Glutamatergic neuron (in vitro differentiated cells): ENCODE results near the gene DICER1. TPM values are rescaled to one million over a fixed set of nuclear protein-coding genes. Genes with fewer than 3 reads are reported as not detected.

ENCODE experiments used
- DNase-seq: peaks from one replicate; pipeline ENCODE4 v3.0.0; 2022
- H3K27ac Mint-ChIP-seq: one replicate; pipeline ENCODE4 v1.8.0; 2020; ENCODE audit warnings: mild to moderate bottlenecking, mixed read lengths, inconsistent platforms; ENCODE audit not compliant: unreplicated experiment
- H3K27me3 Mint-ChIP-seq: one replicate; pipeline ENCODE4 v1.8.0; 2020; ENCODE audit warnings: mild to moderate bottlenecking, moderate library complexity, mixed read lengths, inconsistent platforms; ENCODE audit not compliant: unreplicated experiment
- H3K36me3 Mint-ChIP-seq: one replicate; pipeline ENCODE4 v1.8.0; 2020; ENCODE audit warnings: mild to moderate bottlenecking, mixed read lengths, inconsistent platforms; ENCODE audit not compliant: unreplicated experiment
- H3K4me1 Mint-ChIP-seq: one replicate; pipeline ENCODE4 v1.8.0; 2020; ENCODE audit warnings: mild to moderate bottlenecking, low read depth, mixed read lengths, inconsistent platforms; ENCODE audit not compliant: unreplicated experiment
- H3K4me3 Mint-ChIP-seq: one replicate; pipeline ENCODE4 v1.8.0; 2020; ENCODE audit warnings: mild to moderate bottlenecking, mixed read lengths, inconsistent platforms; ENCODE audit not compliant: unreplicated experiment
- H3K9me3 Mint-ChIP-seq: one replicate; pipeline ENCODE4 v1.8.0; 2020; ENCODE audit warnings: mild to moderate bottlenecking, moderate library complexity, mixed read lengths, inconsistent platforms; ENCODE audit not compliant: unreplicated experiment
- total RNA-seq: library from RNA; stranded (reverse); fragmentation: NEBNext Ultra II Directional; extraction: Animal tissue kit (Norgen Biotek cat#: 25700); gene quantifications from one replicate; pipeline ENCODE4 v1.2.1, GENCODE V29; 2021; ENCODE audit not compliant: unreplicated experiment
- TF ChIP-seq, protein P1 (sequence below): fragments of 200-600 bp; sonication (generic); IDR thresholded peaks from one replicate; pipeline ENCODE4 v1.5.0; 2021; ENCODE audit not compliant: partially characterized antibody, unreplicated experiment

DICER1 gene
- total RNA-seq, 1 donor from 2014 or later: 113 TPM

GRCh38 chr14:95165517-95165916 is 8.2 kb upstream of the DICER1 start:
- TF ChIP-seq, protein P1, sequence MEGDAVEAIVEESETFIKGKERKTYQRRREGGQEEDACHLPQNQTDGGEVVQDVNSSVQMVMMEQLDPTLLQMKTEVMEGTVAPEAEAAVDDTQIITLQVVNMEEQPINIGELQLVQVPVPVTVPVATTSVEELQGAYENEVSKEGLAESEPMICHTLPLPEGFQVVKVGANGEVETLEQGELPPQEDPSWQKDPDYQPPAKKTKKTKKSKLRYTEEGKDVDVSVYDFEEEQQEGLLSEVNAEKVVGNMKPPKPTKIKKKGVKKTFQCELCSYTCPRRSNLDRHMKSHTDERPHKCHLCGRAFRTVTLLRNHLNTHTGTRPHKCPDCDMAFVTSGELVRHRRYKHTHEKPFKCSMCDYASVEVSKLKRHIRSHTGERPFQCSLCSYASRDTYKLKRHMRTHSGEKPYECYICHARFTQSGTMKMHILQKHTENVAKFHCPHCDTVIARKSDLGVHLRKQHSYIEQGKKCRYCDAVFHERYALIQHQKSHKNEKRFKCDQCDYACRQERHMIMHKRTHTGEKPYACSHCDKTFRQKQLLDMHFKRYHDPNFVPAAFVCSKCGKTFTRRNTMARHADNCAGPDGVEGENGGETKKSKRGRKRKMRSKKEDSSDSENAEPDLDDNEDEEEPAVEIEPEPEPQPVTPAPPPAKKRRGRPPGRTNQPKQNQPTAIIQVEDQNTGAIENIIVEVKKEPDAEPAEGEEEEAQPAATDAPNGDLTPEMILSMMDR: no peak
- H3K4me1 Mint-ChIP-seq: no peaks in the 10 kb centered on the region

DNA sequence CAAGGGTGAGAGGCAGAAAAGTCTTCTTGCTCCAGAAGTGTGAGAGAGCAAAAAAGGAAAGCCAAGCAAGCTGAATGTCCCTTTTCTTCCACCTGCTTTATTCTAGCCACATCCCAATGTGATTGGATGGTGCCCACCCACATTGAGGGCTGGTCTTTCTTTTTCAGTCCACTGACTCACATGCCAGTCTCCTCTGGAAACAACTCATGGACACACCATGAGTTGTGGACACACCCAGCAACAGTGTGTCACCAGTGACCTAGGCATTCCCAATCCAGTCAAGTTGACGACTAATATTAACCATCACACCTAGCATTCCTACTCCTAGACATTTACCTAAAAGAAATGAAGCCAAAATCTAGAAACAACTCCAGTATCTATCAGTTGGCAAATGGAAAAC is 7.2 kb upstream of the DICER1 start:
- Mint-ChIP-seq H3K9me3 (peaks cover 6% of the 10 kb centered on the region), H3K27ac (no peak overlapping the region), H3K4me1 (no peaks in the 10 kb centered on the region), H3K27me3 (no peaks in the 10 kb centered on the region), H3K36me3 (peaks cover 24% of the 10 kb centered on the region), H3K4me3 (no peak overlapping the region)
- DNase-seq: no peak
- TF ChIP-seq, protein P1: no peak

More at GRCh38 chr14:95165517-95165916, 8.2 kb upstream of the DICER1 start:
- Mint-ChIP-seq H3K27me3 (no peaks in the 10 kb centered on the region), H3K27ac (no peak overlapping the region), H3K36me3 (peaks cover 26% of the 10 kb centered on the region), H3K4me3 (no peak overlapping the region), H3K9me3 (peaks cover 6% of the 10 kb centered on the region)
- no peak for DNase-seq

- Mint-ChIP-seq H3K9me3 (peaks cover 6% of the 10 kb centered on the region), H3K36me3 (peaks cover 16% of the 10 kb centered on the region), H3K4me3 (no peak overlapping the region), H3K27me3 (no peaks in the 10 kb centered on the region), H3K27ac (no peak overlapping the region), H3K4me1 (no peaks in the 10 kb centered on the region)
- TF ChIP-seq, protein P1: no peak
- no peak for DNase-seq
Observed at GRCh38 chr14:95163666-95164065, 6.3 kb upstream of the DICER1 start.

DNA sequence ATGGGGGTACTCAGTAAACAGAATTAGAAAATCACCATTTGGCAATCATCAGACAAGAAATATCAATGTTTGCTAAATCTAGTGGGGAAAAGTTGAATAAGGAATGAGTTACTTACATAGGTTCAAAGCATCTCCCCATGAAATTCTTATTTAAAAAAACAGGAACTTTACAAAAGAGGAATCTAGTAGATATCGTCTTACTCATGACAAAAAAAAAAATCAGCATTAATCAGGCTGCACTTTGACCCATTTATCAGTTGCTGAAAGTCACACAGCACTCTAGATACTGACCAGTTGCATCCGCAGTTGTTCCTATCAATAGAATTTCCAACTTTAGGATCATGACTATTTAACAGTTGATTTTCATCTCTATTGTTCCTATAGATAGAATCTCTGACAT is 5.8 kb upstream of the DICER1 start:
- Mint-ChIP-seq H3K27me3 (peaks cover 2% of the 10 kb centered on the region), H3K27ac (no peak overlapping the region), H3K4me3 (no peak overlapping the region), H3K4me1 (peaks cover under 1% of the 10 kb centered on the region), H3K9me3 (peaks cover 7% of the 10 kb centered on the region), H3K36me3 (peaks cover 13% of the 10 kb centered on the region)
- no peak for DNase-seq
- TF ChIP-seq, protein P1: no peak

- H3K9me3 Mint-ChIP-seq: peaks cover 12% of the 10 kb centered on the region
- peaks cover 8% of the 10 kb centered on the region for H3K36me3 Mint-ChIP-seq
- no peak overlapping the region for H3K4me3 Mint-ChIP-seq
- H3K27ac Mint-ChIP-seq: no peak overlapping the region
- TF ChIP-seq, protein P1: no peak
- DNase-seq: no peak
- H3K4me1 Mint-ChIP-seq: peaks cover 2% of the 10 kb centered on the region
- H3K27me3 Mint-ChIP-seq: peaks cover 7% of the 10 kb centered on the region
Observed at GRCh38 chr14:95162641-95163040, 5.3 kb upstream of the DICER1 start.
